NB4 (cell line): ENCODE measurements around the gene ETV4.

Experiments
- CTCF ChIP-seq: IDR thresholded peaks from one replicate; pipeline ENCODE4 v1.5.1; 2012; ENCODE audit warnings: low read depth, low read length
- MAX ChIP-seq: IDR thresholded peaks from 2 replicates; pipeline ENCODE4 v1.6.1; 2011; ENCODE audit warnings: low read depth, low read length
- MYC ChIP-seq: IDR thresholded peaks from 2 replicates; pipeline ENCODE4 v1.6.1; 2011; ENCODE audit warnings: low read depth, low read length
- POLR2A ChIP-seq: IDR thresholded peaks from 2 replicates; pipeline ENCODE4 v1.6.1; 2011; ENCODE audit warnings: mild to moderate bottlenecking; ENCODE audit not compliant: insufficient read length; ENCODE audit errors: extremely low read depth

GRCh38 chr17:43517615-43518386 is 28.3 kb downstream of the ETV4 start:
- TF ChIP-seq CTCF (no peak), POLR2A (no peak), MAX (no peak), MYC (no peak)
